SHP77 treated with DMSO at 0.1 percent for 48 hours (cell line): ENCODE measurements around the gene PSMC3.

Experiments
- DNase-seq: peaks from one replicate; lab custom pipeline; 2025; lab: John Stamatoyannopoulos, UW

Gene PSMC3

GRCh38 chr11:47443028-47443700 is 16.9 kb upstream of the PSMC3 start:
- DNase-seq: peak; percentile 83

GRCh38 chr11:47442514-47442913 is 16.3 kb upstream of the PSMC3 start:
- DNase-seq: no peak

GRCh38 chr11:47441421-47441820 is 15.2 kb upstream of the PSMC3 start:
- DNase-seq: no peak

GRCh38 chr11:47440054-47440476 is 13.8 kb upstream of the PSMC3 start:
- no peak for DNase-seq

GRCh38 chr11:47438721-47439120 is 12.5 kb upstream of the PSMC3 start:
- no peak for DNase-seq

GRCh38 chr11:47437746-47438418 is 11.6 kb upstream of the PSMC3 start:
- no peak for DNase-seq

GRCh38 chr11:47437218-47437745 is 11.0 kb upstream of the PSMC3 start:
- DNase-seq: no peak

- DNase-seq: no peak
Observed at GRCh38 chr11:47436726-47437125, 10.5 kb upstream of the PSMC3 start.

- DNase-seq: no peak
Observed at GRCh38 chr11:47435687-47436086, 9.4 kb upstream of the PSMC3 start.

- no peak for DNase-seq
Observed at GRCh38 chr11:47434011-47434786, 8.0 kb upstream of the PSMC3 start.

- DNase-seq: no peak
Observed at GRCh38 chr11:47433157-47433556, 6.9 kb upstream of the PSMC3 start.

GRCh38 chr11:47431356-47432083 is 5.3 kb upstream of the PSMC3 start:
- DNase-seq: no peak

- DNase-seq: no peak
Observed at GRCh38 chr11:47430524-47430923, 4.3 kb upstream of the PSMC3 start.

GRCh38 chr11:47425611-47426010 is 628 bp downstream of the PSMC3 start:
- no peak for DNase-seq

GRCh38 chr11:47418454-47419259 is 7.6 kb downstream of the PSMC3 start:
- DNase-seq: no peak

- DNase-seq: no peak
Observed at GRCh38 chr11:47417712-47418111, 8.5 kb downstream of the PSMC3 start.

GRCh38 chr11:47415949-47416472 is 10.2 kb downstream of the PSMC3 start:
- no peak for DNase-seq

GRCh38 chr11:47415091-47415854 is 11.0 kb downstream of the PSMC3 start:
- no peak for DNase-seq

GRCh38 chr11:47414685-47415070 is 11.6 kb downstream of the PSMC3 start:
- no peak for DNase-seq
